Thyroid gland (tissue), 4 donors: Measurements from ENCODE around the gene TRIM52.

Source experiments
- POLR2A ChIP-seq, 2 donors: fragments of 450-650 bp; IDR thresholded peaks; one replicate each; pipeline ENCODE4 v1.6.1; 2017; ENCODE audit warnings: antibody characterized with exemption in 2 of 2, mild to moderate bottlenecking in 2 of 2, moderate library complexity in 1 of 2
- TF ChIP-seq, protein P1 (sequence below), 6 experiments: fragments of 200-600 bp in 3 of 6; fragments of 450-650 bp in 3 of 6; sonication (generic) in 3 of 6; IDR thresholded peaks; one replicate each; pipeline ENCODE4 v1.5.1; 2016 to 2019; ENCODE audit warnings: antibody characterized with exemption in 6 of 6, mild to moderate bottlenecking in 2 of 6, inconsistent platforms in 1 of 6, moderate library complexity in 1 of 6

DNA sequence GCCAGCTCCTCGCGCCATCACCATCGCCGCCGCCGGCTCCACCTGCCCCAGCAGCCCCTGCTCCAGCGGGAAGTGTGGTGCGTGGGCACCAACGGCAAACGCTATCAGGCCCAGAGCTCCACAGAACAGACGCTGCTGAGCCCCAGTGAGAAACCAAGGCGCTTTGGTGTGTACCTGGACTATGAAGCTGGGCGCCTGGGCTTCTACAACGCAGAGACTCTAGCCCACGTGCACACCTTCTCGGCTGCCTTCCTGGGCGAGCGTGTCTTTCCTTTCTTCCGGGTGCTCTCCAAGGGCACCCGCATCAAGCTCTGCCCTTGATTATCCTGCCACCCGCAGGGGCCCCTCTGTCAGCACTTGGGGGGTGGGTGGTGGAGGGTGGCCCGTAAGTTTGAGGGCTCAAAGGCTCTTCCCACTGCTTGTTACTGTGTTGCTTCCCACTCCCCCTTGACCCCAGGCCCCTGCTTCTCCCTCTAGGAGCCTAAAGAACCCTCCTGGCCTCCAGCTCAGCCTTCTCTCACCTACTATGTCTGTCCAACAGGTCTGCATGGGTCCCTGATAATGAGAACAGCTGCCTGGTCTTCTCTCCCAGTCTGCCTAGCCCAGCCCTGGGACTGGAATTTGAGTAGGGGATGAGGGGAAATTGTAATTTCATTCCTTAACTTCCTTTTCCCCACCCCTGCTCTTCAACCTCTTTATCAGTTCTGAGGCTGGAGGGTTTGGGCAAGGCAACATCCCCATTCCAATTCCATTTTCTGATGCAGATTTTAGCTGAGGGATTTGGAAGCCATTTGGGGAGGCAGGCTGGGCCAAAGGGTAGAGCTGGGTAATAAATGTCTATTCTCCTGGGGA lies 26.3 kb downstream of the TRIM52 start:
- TF ChIP-seq, protein P1, sequence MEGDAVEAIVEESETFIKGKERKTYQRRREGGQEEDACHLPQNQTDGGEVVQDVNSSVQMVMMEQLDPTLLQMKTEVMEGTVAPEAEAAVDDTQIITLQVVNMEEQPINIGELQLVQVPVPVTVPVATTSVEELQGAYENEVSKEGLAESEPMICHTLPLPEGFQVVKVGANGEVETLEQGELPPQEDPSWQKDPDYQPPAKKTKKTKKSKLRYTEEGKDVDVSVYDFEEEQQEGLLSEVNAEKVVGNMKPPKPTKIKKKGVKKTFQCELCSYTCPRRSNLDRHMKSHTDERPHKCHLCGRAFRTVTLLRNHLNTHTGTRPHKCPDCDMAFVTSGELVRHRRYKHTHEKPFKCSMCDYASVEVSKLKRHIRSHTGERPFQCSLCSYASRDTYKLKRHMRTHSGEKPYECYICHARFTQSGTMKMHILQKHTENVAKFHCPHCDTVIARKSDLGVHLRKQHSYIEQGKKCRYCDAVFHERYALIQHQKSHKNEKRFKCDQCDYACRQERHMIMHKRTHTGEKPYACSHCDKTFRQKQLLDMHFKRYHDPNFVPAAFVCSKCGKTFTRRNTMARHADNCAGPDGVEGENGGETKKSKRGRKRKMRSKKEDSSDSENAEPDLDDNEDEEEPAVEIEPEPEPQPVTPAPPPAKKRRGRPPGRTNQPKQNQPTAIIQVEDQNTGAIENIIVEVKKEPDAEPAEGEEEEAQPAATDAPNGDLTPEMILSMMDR (IDR thresholded peaks at IDR 0.05), result no peak
- no peak for TF ChIP-seq POLR2A (IDR thresholded peaks at IDR 0.05)
